H9 (cell line): Measurements from ENCODE around the gene SZT2. TPM values are rescaled to one million over a fixed set of nuclear protein-coding genes. Genes with fewer than 3 reads are reported as not detected.

Source experiments
- DNase-seq: peaks from one replicate; pipeline ENCODE4 v3.0.0-alpha.2; 2017
- H2AFZ ChIP-seq: one replicate; pipeline ENCODE4 v1.6.1; 2013; ENCODE audit warnings: mild to moderate bottlenecking, low read length, control low read depth, moderate library complexity
- H2AK5ac ChIP-seq: 2 replicates; pipeline ENCODE4 v1.6.1; 2013; ENCODE audit warnings: low read length, control low read depth, mixed read lengths; ENCODE audit not compliant: insufficient read length
- H2BK120ac ChIP-seq: one replicate; pipeline ENCODE4 v1.6.1; 2013; ENCODE audit warnings: low read depth, mild to moderate bottlenecking, low read length, control low read depth, inconsistent platforms; ENCODE audit not compliant: poor library complexity, severe bottlenecking
- H2BK12ac ChIP-seq: 2 replicates; pipeline ENCODE4 v1.6.1; 2013; ENCODE audit warnings: low read length, control low read depth, mixed read lengths, low read depth; ENCODE audit not compliant: insufficient read length
- H2BK15ac ChIP-seq: 2 replicates; pipeline ENCODE4 v1.6.1; 2013; ENCODE audit warnings: low read depth, low read length, control low read depth
- H2BK20ac ChIP-seq: one replicate; pipeline ENCODE4 v1.6.1; 2013; ENCODE audit warnings: low read depth, mild to moderate bottlenecking, low read length, control low read depth, inconsistent platforms; ENCODE audit not compliant: poor library complexity, severe bottlenecking
- H2BK5ac ChIP-seq: 2 replicates; pipeline ENCODE4 v1.6.1; 2013; ENCODE audit warnings: low read length, control low read depth, mixed read lengths; ENCODE audit not compliant: insufficient read length
- H3K14ac ChIP-seq: 2 replicates; pipeline ENCODE4 v1.6.1; 2013; ENCODE audit warnings: low read length, control low read depth; ENCODE audit not compliant: insufficient read depth
- H3K18ac ChIP-seq: 2 replicates; pipeline ENCODE4 v1.6.1; 2013; ENCODE audit warnings: low read depth, mild to moderate bottlenecking, mixed read lengths, low read length, control low read depth; ENCODE audit not compliant: insufficient read length
- H3K23ac ChIP-seq: 2 replicates; pipeline ENCODE4 v1.6.1; 2013; ENCODE audit warnings: low read length, control low read depth, mixed read lengths, low read depth; ENCODE audit not compliant: insufficient read length
- H3K23me2 ChIP-seq: 2 replicates; pipeline ENCODE4 v1.6.1; 2013; ENCODE audit warnings: low read depth, mild to moderate bottlenecking, mixed read lengths, low read length, control low read depth; ENCODE audit not compliant: insufficient read length, poor library complexity, severe bottlenecking
- H3K27ac ChIP-seq: 2 replicates; pipeline ENCODE4 v1.5.1; 2013; ENCODE audit warnings: low read length, control low read depth, mixed read lengths, low read depth; ENCODE audit not compliant: insufficient read length
- H3K27me3 ChIP-seq: 2 replicates; pipeline ENCODE4 v1.6.1; 2013; ENCODE audit warnings: low read length, control low read depth, inconsistent platforms; ENCODE audit not compliant: insufficient read depth
- H3K4ac ChIP-seq: 2 replicates; pipeline ENCODE4 v1.6.1; 2013; ENCODE audit warnings: low read depth, mild to moderate bottlenecking, control low read depth, inconsistent platforms, low read length, moderate library complexity
- H3K4me1 ChIP-seq: 2 replicates; pipeline ENCODE4 v1.6.1; 2013; ENCODE audit warnings: low read length, control low read depth, inconsistent platforms; ENCODE audit not compliant: insufficient read depth
- H3K4me2 ChIP-seq: 2 replicates; pipeline ENCODE4 v1.6.1; 2013; ENCODE audit warnings: low read length, control low read depth, mixed read lengths; ENCODE audit not compliant: insufficient read length, insufficient read depth
- H3K56ac ChIP-seq: 2 replicates; pipeline ENCODE4 v1.6.1; 2013; ENCODE audit warnings: low read depth, mild to moderate bottlenecking, mixed read lengths, low read length, control low read depth; ENCODE audit not compliant: insufficient read length
- H3K79me1 ChIP-seq: 2 replicates; pipeline ENCODE4 v1.6.1; 2013; ENCODE audit warnings: low read depth, mild to moderate bottlenecking, moderate library complexity, low read length, control low read depth, inconsistent platforms; ENCODE audit not compliant: insufficient read depth, poor library complexity, severe bottlenecking
- H3K79me2 ChIP-seq: 2 replicates; pipeline ENCODE4 v1.6.1; 2013; ENCODE audit warnings: low read length, control low read depth, inconsistent platforms; ENCODE audit not compliant: insufficient read depth
- H3K9ac ChIP-seq: 2 replicates; pipeline ENCODE4 v1.6.1; 2013; ENCODE audit warnings: low read length, control low read depth, mixed read lengths; ENCODE audit not compliant: insufficient read length; ENCODE audit errors: extremely low read depth
- H3K9me3 ChIP-seq: one replicate; pipeline ENCODE4 v1.6.1; 2013; ENCODE audit warnings: low read depth, low read length, inconsistent platforms; ENCODE audit not compliant: control insufficient read depth
- H3T11ph ChIP-seq: one replicate; pipeline ENCODE4 v1.6.1; 2013; ENCODE audit warnings: mild to moderate bottlenecking, low read length, control low read depth, inconsistent platforms
- H4K20me1 ChIP-seq: one replicate; pipeline ENCODE4 v1.6.1; 2013; ENCODE audit not compliant: control insufficient read depth, insufficient read length, insufficient read depth
- H4K5ac ChIP-seq: 2 replicates; pipeline ENCODE4 v1.6.1; 2013; ENCODE audit warnings: low read depth, mild to moderate bottlenecking, mixed read lengths, low read length, control low read depth; ENCODE audit not compliant: insufficient read length
- H4K8ac ChIP-seq: replicated peaks from 2 replicates; pipeline ENCODE4 v1.6.1; 2013; ENCODE audit warnings: low read length, control low read depth, mixed read lengths, low read depth; ENCODE audit not compliant: insufficient read length
- H4K91ac ChIP-seq: 2 replicates; pipeline ENCODE4 v1.6.1; 2013; ENCODE audit warnings: low read depth, mild to moderate bottlenecking, moderate library complexity, mixed read lengths, low read length, control low read depth; ENCODE audit not compliant: insufficient read length
- H3K27ac Mint-ChIP-seq, 3 experiments: 2 replicates in 2 of 3; 3 replicates in 1 of 3; pipeline ENCODE4 v1.8.0; 2020 to 2021; ENCODE audit warnings: mixed read lengths in 3 of 3, mild to moderate bottlenecking in 1 of 3, moderate library complexity in 1 of 3
- H3K27me3 Mint-ChIP-seq: 2 replicates; pipeline ENCODE4 v1.8.0; 2021; ENCODE audit warnings: low read depth, mild to moderate bottlenecking, moderate library complexity, mixed read lengths
- H3K36me3 Mint-ChIP-seq, 3 experiments: 2 replicates in 2 of 3; 3 replicates in 1 of 3; pipeline ENCODE4 v1.8.0; 2020 to 2021; ENCODE audit warnings: low read depth in 3 of 3, mixed read lengths in 3 of 3; ENCODE audit not compliant: insufficient read depth in 1 of 3
- H3K4me1 Mint-ChIP-seq, 2 experiments: 2 replicates each; pipeline ENCODE4 v1.8.0; 2020; ENCODE audit warnings: mixed read lengths in 2 of 2
- H3K4me3 Mint-ChIP-seq, 2 experiments: 2 replicates in 1 of 2; 3 replicates in 1 of 2; pipeline ENCODE4 v1.8.0; 2020 to 2021; ENCODE audit warnings: mild to moderate bottlenecking in 2 of 2, mixed read lengths in 2 of 2, moderate library complexity in 1 of 2
- H3K9me3 Mint-ChIP-seq, 2 experiments: 2 replicates in 1 of 2; 3 replicates in 1 of 2; pipeline ENCODE4 v1.8.0; 2020; ENCODE audit warnings: mild to moderate bottlenecking in 2 of 2, mixed read lengths in 2 of 2, moderate library complexity in 1 of 2
- WGBS: extraction: QIAGEN DNeasy Blood & Tissue Kit; methylation state at CpG from one replicate; pipeline ENCODE4 v1.1.7; 2013; ENCODE audit warnings: missing lambda C conversion rate, low lambda C conversion rate, mixed read lengths; ENCODE audit not compliant: insufficient read length; ENCODE audit errors: extremely low coverage; 5-methylcytosine and 5-hydroxymethylcytosine counted together
- total RNA-seq: library from RNA; stranded (reverse); gene quantifications from 2 replicates; pipeline ENCODE4 v1.2.1, GENCODE V29; 2021
- TF ChIP-seq, protein P1 (sequence below): fragments of 200-600 bp; sonication (generic); conservative IDR thresholded peaks from 3 replicates; pipeline ENCODE4 v1.8.0; 2021; ENCODE audit warnings: antibody characterized with exemption, mild to moderate bottlenecking

The SZT2 gene
- total RNA-seq, 1 experiment from 2014 or later: 16.8 TPM

DNA sequence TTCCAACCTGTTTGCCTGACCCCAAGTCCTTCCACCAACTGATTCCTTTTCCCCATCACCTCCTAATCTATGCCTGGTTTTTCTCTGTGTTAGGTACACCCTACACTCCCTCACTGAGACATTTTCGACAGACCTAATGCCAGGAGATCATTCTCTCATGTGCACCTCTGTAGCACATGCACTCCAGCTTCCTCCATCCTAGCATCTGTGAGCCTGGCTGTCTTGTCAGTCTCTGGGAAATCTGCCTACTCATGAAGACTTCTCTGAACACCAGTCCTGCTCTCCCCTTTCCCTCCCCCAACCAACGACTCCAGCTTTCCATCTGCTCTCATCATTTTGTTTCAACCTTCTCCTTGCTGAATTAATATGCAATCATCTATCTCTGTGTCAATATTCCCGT lies 1.1 kb upstream of the SZT2 start:
- Mint-ChIP-seq H3K4me1 (peaks cover 14 to 16% of the 10 kb centered on the region in 2 experiments), H3K36me3 (peaks cover 5 to 45% (median 30%) of the 10 kb centered on the region in 3 experiments; a peak in 6 of 7 replicates), H3K9me3 (no peaks in the 10 kb centered on the region; a peak in 1 of 5 replicates), H3K4me3 (peak overlapping the region; percentile 100), H3K27ac (peak overlapping the region in 1 of 3 experiments; percentile 24; a peak in 2 of 7 replicates), H3K27me3 (no peaks in the 10 kb centered on the region)
- H3K27ac ChIP-seq: no peak overlapping the region
- H2BK12ac ChIP-seq: no peak overlapping the region
- H3K4me1 ChIP-seq: no peaks in the 10 kb centered on the region
- H2BK120ac ChIP-seq: no peak overlapping the region
- H2BK5ac ChIP-seq: no peak overlapping the region
- no peak overlapping the region for H2BK20ac ChIP-seq
- no peak overlapping the region for H4K8ac ChIP-seq
- H4K20me1 ChIP-seq: no peaks in the 10 kb centered on the region
- H3K56ac ChIP-seq: no peak overlapping the region
- H3K27me3 ChIP-seq: no peaks in the 10 kb centered on the region
- peaks cover 2% of the 10 kb centered on the region for H3K79me1 ChIP-seq
- no peak overlapping the region for H4K91ac ChIP-seq
- H3K79me2 ChIP-seq: peaks cover 1% of the 10 kb centered on the region; the same call in 1 of the 2 replicates
- no peak overlapping the region for H2AFZ ChIP-seq
- no peak overlapping the region for H2BK15ac ChIP-seq
- H3K14ac ChIP-seq: no peak overlapping the region
- no peak overlapping the region for H3K18ac ChIP-seq
- H4K5ac ChIP-seq: no peak overlapping the region
- no peak overlapping the region for H3K9ac ChIP-seq
- TF ChIP-seq, protein P1, sequence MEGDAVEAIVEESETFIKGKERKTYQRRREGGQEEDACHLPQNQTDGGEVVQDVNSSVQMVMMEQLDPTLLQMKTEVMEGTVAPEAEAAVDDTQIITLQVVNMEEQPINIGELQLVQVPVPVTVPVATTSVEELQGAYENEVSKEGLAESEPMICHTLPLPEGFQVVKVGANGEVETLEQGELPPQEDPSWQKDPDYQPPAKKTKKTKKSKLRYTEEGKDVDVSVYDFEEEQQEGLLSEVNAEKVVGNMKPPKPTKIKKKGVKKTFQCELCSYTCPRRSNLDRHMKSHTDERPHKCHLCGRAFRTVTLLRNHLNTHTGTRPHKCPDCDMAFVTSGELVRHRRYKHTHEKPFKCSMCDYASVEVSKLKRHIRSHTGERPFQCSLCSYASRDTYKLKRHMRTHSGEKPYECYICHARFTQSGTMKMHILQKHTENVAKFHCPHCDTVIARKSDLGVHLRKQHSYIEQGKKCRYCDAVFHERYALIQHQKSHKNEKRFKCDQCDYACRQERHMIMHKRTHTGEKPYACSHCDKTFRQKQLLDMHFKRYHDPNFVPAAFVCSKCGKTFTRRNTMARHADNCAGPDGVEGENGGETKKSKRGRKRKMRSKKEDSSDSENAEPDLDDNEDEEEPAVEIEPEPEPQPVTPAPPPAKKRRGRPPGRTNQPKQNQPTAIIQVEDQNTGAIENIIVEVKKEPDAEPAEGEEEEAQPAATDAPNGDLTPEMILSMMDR: no peak
- no peak overlapping the region for H3K4ac ChIP-seq
- H3K23ac ChIP-seq: no peak overlapping the region
- H3K4me2 ChIP-seq: peak overlapping the region; percentile 73
- H3T11ph ChIP-seq: no peak overlapping the region
- peaks cover 7% of the 10 kb centered on the region for H3K23me2 ChIP-seq
- DNase-seq: no peak
- no peaks in the 10 kb centered on the region for H3K9me3 ChIP-seq
- WGBS: no CpG with 5 or more reads among the region's 3 CpGs
- H2AK5ac ChIP-seq: no peak overlapping the region
